Fibroblast of lung (primary cell): ENCODE data around the gene NET1. TPM values are rescaled to one million over a fixed set of nuclear protein-coding genes. Genes with fewer than 3 reads are reported as not detected.

ENCODE experiments used
- DNase-seq, 2 donors: peaks; one replicate each; pipeline versions ENCODE4 v3.0.0 to v3.0.0-alpha.2; 2010; ENCODE audit warnings: low read depth in 2 of 2
- H2AFZ ChIP-seq: 2 replicates; pipeline ENCODE4 v1.5.1; 2012; ENCODE audit warnings: low read length, control low read depth, inconsistent platforms
- H3K27ac ChIP-seq: 2 replicates; pipeline ENCODE4 v1.5.1; 2011; ENCODE audit warnings: low read length, control low read depth; ENCODE audit not compliant: insufficient read depth
- H3K27me3 ChIP-seq: 2 replicates; pipeline ENCODE4 v1.5.1; 2011; ENCODE audit warnings: mild to moderate bottlenecking, low read length; ENCODE audit not compliant: control insufficient read depth, insufficient read depth
- H3K36me3 ChIP-seq: 2 replicates; pipeline ENCODE4 v1.5.1; 2011; ENCODE audit warnings: low read length; ENCODE audit not compliant: control insufficient read depth, insufficient read depth
- H3K4me1 ChIP-seq: 2 replicates; pipeline ENCODE4 v1.5.1; 2011; ENCODE audit warnings: low read length; ENCODE audit not compliant: control insufficient read depth, insufficient read depth; ENCODE audit errors: extremely low read depth
- H3K4me2 ChIP-seq: 2 replicates; pipeline ENCODE4 v1.5.1; 2011; ENCODE audit warnings: low read length, control low read depth; ENCODE audit not compliant: insufficient read depth; ENCODE audit errors: extremely low read depth
- H3K4me3 ChIP-seq, 4 experiments: fragments of 200-600 bp in 1 of 4; sonication (generic) in 1 of 4; replicated peaks in 1 of 4; 2 replicates each; pipeline ENCODE4 v1.5.1; 2011 to 2016; ENCODE audit warnings: low read length in 4 of 4, low read depth in 3 of 4, mild to moderate bottlenecking in 3 of 4, control low read depth in 2 of 4, inconsistent platforms in 1 of 4, mixed read lengths in 1 of 4; ENCODE audit not compliant: insufficient read depth in 1 of 4; ENCODE audit errors: control extremely low read depth in 1 of 4
- H3K79me2 ChIP-seq: 2 replicates; pipeline ENCODE4 v1.5.1; 2012; ENCODE audit warnings: mild to moderate bottlenecking, low read length, inconsistent platforms; ENCODE audit not compliant: control insufficient read depth, insufficient read depth
- H3K9ac ChIP-seq: 2 replicates; pipeline ENCODE4 v1.5.1; 2011; ENCODE audit warnings: mild to moderate bottlenecking, low read length, control low read depth; ENCODE audit not compliant: insufficient read depth
- H3K9me3 ChIP-seq: 2 replicates; pipeline ENCODE4 v1.5.1; 2012; ENCODE audit warnings: low read depth, low read length; ENCODE audit not compliant: control insufficient read depth, insufficient read depth
- H4K20me1 ChIP-seq: 2 replicates; pipeline ENCODE4 v1.5.1; 2011; ENCODE audit warnings: low read length; ENCODE audit not compliant: control insufficient read depth, insufficient read depth; ENCODE audit errors: extremely low read depth
- CTCF ChIP-seq, 2 donors: IDR thresholded peaks in 1 of 2; conservative IDR thresholded peaks in 1 of 2; 1 replicate in 1 of 2; 2 replicates in 1 of 2; pipeline ENCODE4 v1.5.1; 2011 to 2012; ENCODE audit warnings: low read length in 2 of 2, control low read depth in 1 of 2, inconsistent platforms in 1 of 2, low read depth in 1 of 2, mild to moderate bottlenecking in 1 of 2
- EZH2 ChIP-seq: IDR thresholded peaks from 2 replicates; pipeline ENCODE4 v1.5.1; 2012; ENCODE audit warnings: low read length, control low read depth, mild to moderate bottlenecking; ENCODE audit errors: missing control alignments
- polyA plus RNA-seq, 2 donors: library from polyadenylated mRNA; depleted of rRNA in 1 of 2; stranded (reverse) in 1 of 2; unstranded in 1 of 2; fragments of >200 nt; gene quantifications; 2 replicates each; pipeline ENCODE4 v1.2.1, GENCODE V29; 2011 to 2012; ENCODE audit warnings: missing spikeins in 1 of 2
- total RNA-seq: library from RNA; depleted of rRNA; stranded (reverse); fragments of >200 nt; gene quantifications from 2 replicates; pipeline ENCODE4 v1.2.1, GENCODE V29; 2014

Gene NET1
- total and polyA plus RNA-seq, 2 donors (not counting 1 experiment from before 2014, with no cell fraction given), result 7.2 to 45.4 TPM

GRCh38 chr10:5479481-5480161 lies 67.3 kb downstream of the NET1 start:
- DNase-seq, result no peak
- H3K27ac ChIP-seq, result no peak overlapping the region
- H3K79me2 ChIP-seq, result no peaks in the 10 kb centered on the region
- H3K9ac ChIP-seq, result no peak overlapping the region
- H4K20me1 ChIP-seq, result no peaks in the 10 kb centered on the region
- H3K4me3 ChIP-seq, result no peak overlapping the region
- H3K9me3 ChIP-seq, result no peaks in the 10 kb centered on the region
- TF ChIP-seq EZH2 (no peak), CTCF (conservative IDR thresholded peaks at IDR 0.05 in 1 of 2, IDR thresholded peaks at IDR 0.05 in 1 of 2; ENCODE audit: low read depth in 1 of 2, low read length in 2 of 2) (no peak)
- H3K36me3 ChIP-seq, result no peaks in the 10 kb centered on the region
- H3K4me2 ChIP-seq, result no peak overlapping the region
- no peak overlapping the region for H2AFZ ChIP-seq
- no peaks in the 10 kb centered on the region for H3K27me3 ChIP-seq
- no peaks in the 10 kb centered on the region for H3K4me1 ChIP-seq

- Histone ChIP-seq H3K4me2 (no peak overlapping the region), H3K4me1 (no peaks in the 10 kb centered on the region), H3K4me3 (no peak overlapping the region), H3K27ac (no peak overlapping the region), H3K9ac (no peak overlapping the region), H3K79me2 (no peaks in the 10 kb centered on the region), H3K27me3 (peaks cover 5% of the 10 kb centered on the region), H3K9me3 (no peaks in the 10 kb centered on the region), H3K36me3 (no peaks in the 10 kb centered on the region), H2AFZ (no peak overlapping the region), H4K20me1 (no peaks in the 10 kb centered on the region)
- no peak for DNase-seq
- TF ChIP-seq CTCF (conservative IDR thresholded peaks at IDR 0.05 in 1 of 2, IDR thresholded peaks at IDR 0.05 in 1 of 2; ENCODE audit: low read depth in 1 of 2, low read length in 2 of 2) (no peak), EZH2 (no peak)
Observed at GRCh38 chr10:5480162-5480941, 68.0 kb downstream of the NET1 start.

- Histone ChIP-seq H3K79me2 (no peaks in the 10 kb centered on the region), H3K9ac (no peak overlapping the region), H3K27ac (no peak overlapping the region), H2AFZ (no peak overlapping the region), H3K4me3 (no peak overlapping the region), H3K4me1 (no peaks in the 10 kb centered on the region), H3K4me2 (no peak overlapping the region), H3K36me3 (no peaks in the 10 kb centered on the region), H3K9me3 (no peaks in the 10 kb centered on the region), H3K27me3 (peaks cover 12% of the 10 kb centered on the region), H4K20me1 (no peaks in the 10 kb centered on the region)
- no peak for DNase-seq
- TF ChIP-seq EZH2, result no peak
- no peak for TF ChIP-seq CTCF (conservative IDR thresholded peaks at IDR 0.05 in 1 of 2, IDR thresholded peaks at IDR 0.05 in 1 of 2; ENCODE audit: low read depth in 1 of 2, low read length in 2 of 2)
Observed at GRCh38 chr10:5481121-5481520, 68.8 kb downstream of the NET1 start.
